Raji (cell line): ENCODE measurements around the gene HOXC9.

Source experiments
- POLR2A ChIP-seq: IDR thresholded peaks from 2 replicates; pipeline ENCODE4 v1.6.1; 2011; ENCODE audit warnings: low read depth, low read length, control low read depth; ENCODE audit not compliant: insufficient read depth

HOXC9 gene

DNA sequence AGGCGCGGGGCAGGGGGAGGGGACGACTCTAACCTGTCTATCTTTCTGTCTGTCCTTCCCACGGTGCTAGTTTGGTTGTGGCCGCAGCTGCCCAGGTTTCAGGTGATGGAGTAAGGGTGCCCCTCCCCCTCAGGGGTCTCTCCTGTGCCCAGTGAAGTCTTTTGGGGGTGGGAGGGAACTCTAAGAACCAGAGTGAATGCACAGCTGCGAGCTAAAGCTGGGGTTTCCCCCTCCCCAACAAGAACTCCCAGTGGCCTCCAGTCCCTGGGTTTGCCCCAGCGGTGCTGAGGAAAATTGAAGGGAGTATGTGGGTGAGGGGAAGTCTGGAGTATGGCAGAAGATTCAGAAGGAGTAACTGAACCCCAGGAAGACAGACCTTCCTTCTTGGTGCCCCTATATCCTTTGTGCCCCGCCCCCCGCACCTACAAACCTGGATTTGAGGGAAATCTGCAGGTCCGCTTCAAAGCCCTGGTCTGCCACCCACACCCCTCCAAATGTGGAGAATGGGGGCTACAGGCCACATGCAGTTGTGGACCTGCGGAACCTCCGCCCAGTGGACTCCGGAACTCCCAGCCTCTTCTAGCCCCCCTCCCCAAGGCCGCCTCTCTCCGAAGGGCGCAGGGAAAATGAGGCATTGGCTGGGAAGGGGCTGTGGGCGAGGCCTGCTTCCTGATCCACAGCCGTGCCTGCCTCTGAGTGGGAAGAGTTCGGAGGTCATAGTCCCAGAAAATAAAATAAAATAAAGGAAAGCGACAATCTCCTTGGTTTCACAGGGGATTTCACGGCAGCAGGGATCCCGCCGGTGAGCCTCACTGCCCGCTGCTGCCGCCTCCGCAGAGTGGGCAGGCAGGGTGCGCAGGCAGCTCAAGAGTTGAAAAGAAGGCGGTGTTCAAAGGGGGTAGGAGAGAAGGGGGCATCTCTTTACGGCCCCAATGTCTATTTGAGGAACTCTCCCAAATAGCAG, 3.4 kb upstream of the HOXC9 start:
- TF ChIP-seq POLR2A, result no peak

- no peak for TF ChIP-seq POLR2A
Measured at GRCh38 chr12:53997204-53998109, 2.5 kb upstream of the HOXC9 start.

DNA sequence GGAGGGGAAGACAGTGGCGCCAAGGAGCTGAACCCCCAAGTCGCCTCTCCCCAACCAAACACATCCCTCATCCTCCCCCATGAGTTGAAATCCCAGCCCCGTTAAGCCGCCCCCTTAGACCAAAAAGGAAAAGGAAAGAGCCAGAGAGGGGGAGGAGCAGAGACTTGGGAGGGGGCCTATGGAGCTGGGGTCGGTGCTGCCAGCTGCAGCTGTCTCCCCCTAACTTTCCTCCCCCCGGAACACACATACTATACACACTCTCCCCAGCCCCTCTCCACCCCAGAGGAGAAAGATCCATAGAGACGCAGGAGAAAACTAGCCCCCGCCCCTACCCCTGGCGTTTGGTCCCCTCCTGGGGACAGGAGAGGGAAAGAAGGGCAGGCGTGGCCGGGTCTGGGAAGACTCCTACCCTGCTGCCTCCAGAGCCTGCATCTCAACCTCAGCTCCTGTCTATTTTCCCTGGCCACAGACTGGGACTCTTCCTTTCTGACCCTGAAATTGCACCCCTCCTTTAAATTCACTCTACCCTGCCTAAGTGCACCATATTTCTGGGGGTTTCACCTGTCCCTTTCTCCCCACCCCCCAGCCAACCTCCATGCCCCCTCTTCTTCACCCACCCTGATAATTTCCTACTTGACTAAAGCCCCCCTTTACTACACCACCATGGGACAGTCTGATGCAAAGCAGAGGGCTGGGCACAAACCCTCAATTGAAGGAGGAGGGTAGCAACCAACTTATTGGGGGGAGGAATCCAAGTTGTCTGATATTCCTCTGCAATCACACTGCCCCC, 1.7 kb upstream of the HOXC9 start:
- TF ChIP-seq POLR2A, result no peak

DNA sequence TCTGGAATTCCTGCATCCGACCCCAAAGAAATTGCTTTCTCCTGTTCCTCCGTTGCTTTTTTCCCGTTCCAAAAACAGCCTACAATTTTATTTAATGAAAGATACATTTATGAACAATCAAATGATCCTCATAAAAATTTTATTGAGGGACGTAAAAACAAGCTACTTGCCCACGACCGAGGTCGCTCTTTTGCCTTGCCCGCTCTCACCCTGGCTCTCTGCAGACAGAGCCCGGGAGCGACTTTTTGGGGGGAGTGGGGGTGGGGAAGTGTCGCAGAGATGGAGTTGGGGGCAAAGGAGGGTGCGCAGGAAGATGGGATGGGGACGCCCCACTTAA, 1.1 kb upstream of the HOXC9 start:
- TF ChIP-seq POLR2A, result no peak

GRCh38 chr12:53999559-54000115, 324 bp upstream of the HOXC9 start:
- TF ChIP-seq POLR2A, result no peak

DNA sequence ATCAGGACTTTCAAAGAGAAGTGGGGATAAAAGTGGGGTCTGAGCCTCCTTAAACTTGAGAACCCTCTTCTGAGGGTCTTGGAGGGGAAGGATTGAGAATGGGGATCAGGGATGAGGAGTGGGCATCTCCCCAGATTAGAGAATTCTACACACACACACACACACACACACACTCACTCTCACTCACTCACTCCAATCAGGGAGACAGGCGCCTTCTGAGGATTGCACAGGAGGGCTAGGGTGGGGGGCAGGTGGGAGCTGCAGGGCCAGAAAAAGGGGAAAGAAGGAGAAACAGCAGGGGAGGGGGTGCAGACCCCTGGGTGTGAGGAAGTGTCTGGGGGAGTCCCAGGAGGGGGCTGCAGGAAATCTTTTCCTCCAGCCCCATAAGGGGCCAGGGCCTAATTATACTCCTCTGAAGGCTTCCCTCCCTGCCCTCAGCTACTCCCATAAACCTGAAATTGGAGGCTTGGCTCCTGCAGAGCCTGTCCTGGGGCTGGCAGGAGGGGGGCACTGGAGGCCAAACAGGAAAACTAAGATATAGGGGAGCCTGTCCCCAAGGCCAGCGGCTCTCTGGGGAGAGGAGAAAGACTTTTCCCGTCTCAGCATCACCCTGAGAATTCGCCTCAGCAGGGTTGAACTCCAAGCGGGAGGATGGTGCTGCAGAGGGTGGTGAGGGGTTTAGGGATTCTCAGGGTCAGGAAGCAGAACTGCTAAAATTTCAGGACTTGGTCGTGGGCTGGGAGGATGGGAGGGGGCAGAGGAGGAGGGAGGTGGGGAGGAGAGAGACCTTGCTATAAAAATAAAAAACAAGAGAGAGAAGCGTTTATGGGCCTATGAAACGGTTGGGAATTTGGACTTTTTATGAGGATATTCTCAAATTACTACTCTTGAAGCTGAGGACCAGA, 1.6 kb downstream of the HOXC9 start:
- no peak for TF ChIP-seq POLR2A

- no peak for TF ChIP-seq POLR2A
Measured at GRCh38 chr12:54002278-54002914, 2.4 kb downstream of the HOXC9 start.

GRCh38 chr12:54002915-54003389, 3.0 kb downstream of the HOXC9 start:
- TF ChIP-seq POLR2A, result no peak

DNA sequence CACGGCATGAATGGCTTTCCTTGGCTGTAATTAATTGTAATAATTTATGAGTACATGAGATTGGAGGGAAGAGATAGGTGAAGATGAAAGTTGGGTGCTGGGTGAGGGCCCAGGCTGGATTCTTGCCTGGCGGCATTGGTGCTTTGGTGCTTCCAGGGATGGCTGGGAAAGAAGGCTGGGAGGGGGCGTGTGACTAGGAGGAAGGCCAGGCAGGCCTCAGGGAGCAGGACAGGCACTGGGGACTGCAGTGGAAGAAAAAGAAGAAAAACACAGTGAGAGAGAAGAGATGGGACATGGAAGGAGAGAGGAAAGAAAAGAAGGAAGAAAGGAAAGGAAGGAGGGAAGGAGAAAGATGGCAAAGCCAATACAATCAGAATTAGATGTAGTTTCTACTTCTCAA, 3.7 kb downstream of the HOXC9 start:
- no peak for TF ChIP-seq POLR2A

GRCh38 chr12:54004063-54004840, 4.3 kb downstream of the HOXC9 start:
- no peak for TF ChIP-seq POLR2A

DNA sequence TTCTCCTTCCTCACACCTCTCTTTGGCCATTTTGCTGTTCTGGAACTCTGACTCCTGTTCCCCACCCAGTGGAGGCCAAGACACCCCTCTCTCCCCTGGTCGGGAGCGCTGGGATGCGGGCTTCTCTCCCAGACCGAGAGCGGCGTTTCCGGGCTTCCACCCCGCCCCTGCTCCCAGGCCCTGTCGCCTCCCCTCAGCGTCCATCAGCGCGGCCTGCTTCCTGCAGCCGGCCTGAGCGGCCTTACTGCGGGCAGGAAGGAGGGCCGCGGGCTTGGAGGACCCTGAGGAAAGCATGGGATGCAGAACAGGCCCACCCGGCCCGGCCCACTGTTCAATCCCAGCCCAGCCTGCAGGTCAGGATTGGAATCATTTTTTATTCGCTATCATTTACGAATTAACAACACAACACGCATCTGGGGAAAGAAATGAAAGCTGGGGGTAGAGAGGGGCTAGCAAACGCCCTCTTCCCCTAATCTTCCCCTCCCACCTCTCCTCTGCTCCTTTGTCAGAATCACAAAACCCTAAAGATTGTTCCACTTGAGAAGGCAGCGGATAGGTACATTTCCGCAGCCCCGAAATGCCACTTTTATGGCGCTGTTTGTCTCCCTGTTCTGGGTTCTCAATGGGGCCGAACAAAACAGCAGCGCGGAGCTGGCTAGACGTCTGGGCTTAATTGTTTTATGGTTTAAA, 5.0 kb downstream of the HOXC9 start:
- TF ChIP-seq POLR2A, result no peak

DNA sequence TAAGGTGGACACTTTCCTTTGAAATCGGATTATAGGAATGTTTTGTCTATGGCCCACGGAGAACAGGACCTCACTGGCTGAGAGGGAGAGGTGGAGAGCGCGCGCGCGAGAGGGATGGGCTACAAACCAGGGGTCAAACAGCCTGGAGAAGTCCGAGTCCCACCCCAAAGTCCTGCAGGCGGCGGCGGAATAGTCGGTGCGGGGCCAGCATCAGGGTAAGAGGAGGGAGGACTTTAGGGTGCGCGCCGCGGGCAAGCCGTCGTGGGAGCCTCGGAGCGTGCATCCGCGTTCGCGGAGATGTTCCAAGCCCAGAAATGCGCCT, 5.5 kb downstream of the HOXC9 start:
- TF ChIP-seq POLR2A, result no peak
